Neural cell (in vitro differentiated cells): ENCODE results near the gene CPNE9. TPM values are rescaled to one million over a fixed set of nuclear protein-coding genes. Genes with fewer than 3 reads are reported as not detected.

Experiments
- H2AFZ ChIP-seq: fragments of 200-600, 300-800 bp; sonication (generic), shearing (Covaris generic); 2 replicates; pipeline ENCODE4 v1.6.0; 2014; ENCODE audit warnings: low read depth, mild to moderate bottlenecking, antibody characterized with exemption, low read length, moderate library complexity
- H3F3A ChIP-seq: fragments of 200-600 bp; shearing (Covaris generic); 2 replicates; pipeline ENCODE4 v1.6.1; 2016; ENCODE audit warnings: mild to moderate bottlenecking, moderate library complexity, mixed read lengths, antibody characterized with exemption, low read length; ENCODE audit not compliant: insufficient read depth, poor library complexity, severe bottlenecking
- H3K27ac ChIP-seq: fragments of 200-600, 300-800 bp; sonication (generic), shearing (Covaris generic); 2 replicates; pipeline ENCODE4 v1.5.1; 2014; ENCODE audit warnings: mild to moderate bottlenecking, low read length, moderate library complexity
- H3K27me3 ChIP-seq: fragments of 300-800, 200-600 bp; sonication (generic), shearing (Covaris generic); 2 replicates; pipeline ENCODE4 v1.6.0; 2014; ENCODE audit warnings: mild to moderate bottlenecking, low read depth, low read length, moderate library complexity; ENCODE audit not compliant: insufficient read depth
- H3K36me3 ChIP-seq: fragments of 300-800, 200-600 bp; sonication (generic), shearing (Covaris generic); 2 replicates; pipeline ENCODE4 v1.5.1; 2014; ENCODE audit warnings: mild to moderate bottlenecking, antibody characterized with exemption, low read length, moderate library complexity; ENCODE audit not compliant: insufficient read depth
- H3K4me2 ChIP-seq: fragments of 300-800, 200-600 bp; sonication (generic), shearing (Covaris generic); 2 replicates; pipeline ENCODE4 v1.6.0; 2014; ENCODE audit warnings: mild to moderate bottlenecking, low read length
- H3K4me3 ChIP-seq: fragments of 300-800, 200-600 bp; sonication (generic), shearing (Covaris generic); 2 replicates; pipeline ENCODE4 v1.5.1; 2014; ENCODE audit warnings: mild to moderate bottlenecking, low read length, moderate library complexity
- H3K79me2 ChIP-seq: fragments of 200-600 bp; shearing (Covaris generic); replicated peaks from 2 replicates; pipeline ENCODE4 v1.6.0; 2014; ENCODE audit warnings: mild to moderate bottlenecking, low read length, moderate library complexity; ENCODE audit not compliant: insufficient read depth
- H3K9ac ChIP-seq: fragments of 300-800, 200-600 bp; sonication (generic), shearing (Covaris generic); 2 replicates; pipeline ENCODE4 v1.6.1; 2016; ENCODE audit warnings: mild to moderate bottlenecking, low read length, mixed read lengths
- H3K9me2 ChIP-seq: fragments of 200-600 bp; shearing (Covaris generic); 2 replicates; pipeline ENCODE4 v1.6.1; 2016; ENCODE audit warnings: mild to moderate bottlenecking, low read length, mixed read lengths; ENCODE audit not compliant: insufficient read depth
- H3K9me3 ChIP-seq: fragments of 200-600, 300-800 bp; sonication (generic), shearing (Covaris generic); 2 replicates; pipeline ENCODE4 v1.6.1; 2016; ENCODE audit warnings: mild to moderate bottlenecking, mixed run types, low read length, moderate library complexity, mixed read lengths
- H4K20me1 ChIP-seq: fragments of 200-600 bp; shearing (Covaris generic); 2 replicates; pipeline ENCODE4 v1.6.1; 2016; ENCODE audit warnings: mild to moderate bottlenecking, mixed run types; ENCODE audit not compliant: insufficient read depth
- CTCF ChIP-seq: fragments of 450-650 bp; IDR thresholded peaks from 2 replicates; pipeline ENCODE4 v1.5.1; 2014; ENCODE audit warnings: antibody characterized with exemption, mild to moderate bottlenecking, moderate library complexity; ENCODE audit not compliant: poor library complexity, severe bottlenecking
- EP300 ChIP-seq: fragments of 450-650 bp; conservative IDR thresholded peaks from 2 replicates; pipeline ENCODE4 v1.6.1; 2014; ENCODE audit warnings: antibody characterized with exemption, mild to moderate bottlenecking, moderate library complexity; ENCODE audit not compliant: poor library complexity, severe bottlenecking
- EZH2 ChIP-seq: fragments of 200-600, 300-800 bp; shearing (Covaris generic), sonication (generic); IDR thresholded peaks from 2 replicates; pipeline ENCODE4 v1.6.1; 2014; ENCODE audit warnings: antibody characterized with exemption, low read length, borderline replicate concordance, mild to moderate bottlenecking; ENCODE audit not compliant: insufficient read depth, poor library complexity, severe bottlenecking
- MXI1 ChIP-seq: fragments of 450-650 bp; conservative IDR thresholded peaks from 2 replicates; pipeline ENCODE4 v1.6.1; 2014; ENCODE audit warnings: antibody characterized with exemption, mild to moderate bottlenecking; ENCODE audit not compliant: poor library complexity, severe bottlenecking
- POLR2AphosphoS5 ChIP-seq: IDR thresholded peaks from 2 replicates; pipeline ENCODE4 v1.6.1; 2012
- RAD21 ChIP-seq: fragments of 450-650 bp; conservative IDR thresholded peaks from 2 replicates; pipeline ENCODE4 v1.6.1; 2014; ENCODE audit warnings: antibody characterized with exemption, mild to moderate bottlenecking, moderate library complexity
- REST ChIP-seq: IDR thresholded peaks from 2 replicates; pipeline ENCODE4 v1.6.1; 2012; ENCODE audit warnings: borderline replicate concordance
- SMC3 ChIP-seq: fragments of 450-650 bp; conservative IDR thresholded peaks from 2 replicates; pipeline ENCODE4 v1.6.1; 2014; ENCODE audit warnings: antibody characterized with exemption, mild to moderate bottlenecking, moderate library complexity; ENCODE audit not compliant: poor library complexity
- TAF1 ChIP-seq: IDR thresholded peaks from 2 replicates; pipeline ENCODE4 v1.6.1; 2012; ENCODE audit warnings: low read depth
- polyA plus RNA-seq: library from polyadenylated mRNA; depleted of rRNA; stranded (reverse); fragments of >200 nt; gene quantifications from 2 replicates; pipeline ENCODE4 v1.2.3, GENCODE V29; 2014

The CPNE9 gene
- polyA plus RNA-seq, 1 donor from 2014 or later = 0.32 TPM

- Histone ChIP-seq H3K27ac (no peak overlapping the region), H2AFZ (no peak overlapping the region), H3K36me3 (no peaks in the 10 kb centered on the region), H3K9ac (peak overlapping the region; percentile 16), H3K27me3 (peaks cover 34% of the 10 kb centered on the region), H4K20me1 (no peaks in the 10 kb centered on the region), H3K79me2 (no peaks in the 10 kb centered on the region), H3K4me3 (peak overlapping the region; percentile 60), H3K9me3 (no peaks in the 10 kb centered on the region), H3K4me2 (no peak overlapping the region), H3F3A (no peaks in the 10 kb centered on the region), H3K9me2 (no peaks in the 10 kb centered on the region)
- peak; percentile 49 for TF ChIP-seq EZH2
- no peak for TF ChIP-seq TAF1
- no peak for TF ChIP-seq SMC3
- no peak for TF ChIP-seq POLR2AphosphoS5
- peak; percentile 54 for TF ChIP-seq REST
Observed at GRCh38 chr3:9704347-9705322, 1.0 kb downstream of the CPNE9 start.

- Histone ChIP-seq H3K4me3 (no peak overlapping the region), H4K20me1 (no peaks in the 10 kb centered on the region), H3F3A (no peaks in the 10 kb centered on the region), H3K9me3 (no peaks in the 10 kb centered on the region), H2AFZ (no peak overlapping the region), H3K27me3 (peaks cover 12% of the 10 kb centered on the region), H3K36me3 (no peaks in the 10 kb centered on the region), H3K27ac (no peak overlapping the region), H3K9ac (no peak overlapping the region), H3K79me2 (no peaks in the 10 kb centered on the region), H3K9me2 (no peaks in the 10 kb centered on the region), H3K4me2 (no peak overlapping the region)
- TF ChIP-seq CTCF = no peak
- TF ChIP-seq SMC3 = no peak
Observed at GRCh38 chr3:9710174-9710739, 6.6 kb downstream of the CPNE9 start.

- Histone ChIP-seq H3K27ac (no peak overlapping the region), H4K20me1 (no peaks in the 10 kb centered on the region), H3K27me3 (no peaks in the 10 kb centered on the region), H3F3A (no peaks in the 10 kb centered on the region), H2AFZ (no peak overlapping the region), H3K9me3 (no peaks in the 10 kb centered on the region), H3K36me3 (no peaks in the 10 kb centered on the region), H3K9ac (no peak overlapping the region), H3K79me2 (no peaks in the 10 kb centered on the region), H3K4me2 (no peak overlapping the region), H3K4me3 (no peak overlapping the region), H3K9me2 (no peaks in the 10 kb centered on the region)
- no peak for TF ChIP-seq EZH2
- TF ChIP-seq TAF1 = no peak
- TF ChIP-seq SMC3 = no peak
- TF ChIP-seq MXI1 = no peak
- TF ChIP-seq REST = no peak
- no peak for TF ChIP-seq EP300
- TF ChIP-seq RAD21 = no peak
Observed at GRCh38 chr3:9712415-9712814, 8.8 kb downstream of the CPNE9 start.
